H9 (cell line): ENCODE data around the gene KCTD20. TPM values are rescaled to one million over a fixed set of nuclear protein-coding genes. Genes with fewer than 3 reads are reported as not detected.
"Not testable (repeated sequence)": the region's sequence is repeated elsewhere in the genome, so short reads cannot be mapped to it uniquely, and the experiment has no call there.

Experiments used
- DNase-seq: peaks from one replicate; pipeline ENCODE4 v3.0.0-alpha.2; 2017
- H2AFZ ChIP-seq: one replicate; pipeline ENCODE4 v1.6.1; 2013; ENCODE audit warnings: mild to moderate bottlenecking, low read length, control low read depth, moderate library complexity
- H2AK5ac ChIP-seq: 2 replicates; pipeline ENCODE4 v1.6.1; 2013; ENCODE audit warnings: low read length, control low read depth, mixed read lengths; ENCODE audit not compliant: insufficient read length
- H2BK120ac ChIP-seq: one replicate; pipeline ENCODE4 v1.6.1; 2013; ENCODE audit warnings: low read depth, mild to moderate bottlenecking, low read length, control low read depth, inconsistent platforms; ENCODE audit not compliant: poor library complexity, severe bottlenecking
- H2BK12ac ChIP-seq: 2 replicates; pipeline ENCODE4 v1.6.1; 2013; ENCODE audit warnings: low read length, control low read depth, mixed read lengths, low read depth; ENCODE audit not compliant: insufficient read length
- H2BK15ac ChIP-seq: 2 replicates; pipeline ENCODE4 v1.6.1; 2013; ENCODE audit warnings: low read depth, low read length, control low read depth
- H2BK20ac ChIP-seq: one replicate; pipeline ENCODE4 v1.6.1; 2013; ENCODE audit warnings: low read depth, mild to moderate bottlenecking, low read length, control low read depth, inconsistent platforms; ENCODE audit not compliant: poor library complexity, severe bottlenecking
- H2BK5ac ChIP-seq: 2 replicates; pipeline ENCODE4 v1.6.1; 2013; ENCODE audit warnings: low read length, control low read depth, mixed read lengths; ENCODE audit not compliant: insufficient read length
- H3K14ac ChIP-seq: 2 replicates; pipeline ENCODE4 v1.6.1; 2013; ENCODE audit warnings: low read length, control low read depth; ENCODE audit not compliant: insufficient read depth
- H3K18ac ChIP-seq: 2 replicates; pipeline ENCODE4 v1.6.1; 2013; ENCODE audit warnings: low read depth, mild to moderate bottlenecking, mixed read lengths, low read length, control low read depth; ENCODE audit not compliant: insufficient read length
- H3K23ac ChIP-seq: 2 replicates; pipeline ENCODE4 v1.6.1; 2013; ENCODE audit warnings: low read length, control low read depth, mixed read lengths, low read depth; ENCODE audit not compliant: insufficient read length
- H3K23me2 ChIP-seq: 2 replicates; pipeline ENCODE4 v1.6.1; 2013; ENCODE audit warnings: low read depth, mild to moderate bottlenecking, mixed read lengths, low read length, control low read depth; ENCODE audit not compliant: insufficient read length, poor library complexity, severe bottlenecking
- H3K27ac ChIP-seq: 2 replicates; pipeline ENCODE4 v1.5.1; 2013; ENCODE audit warnings: low read length, control low read depth, mixed read lengths, low read depth; ENCODE audit not compliant: insufficient read length
- H3K27me3 ChIP-seq: 2 replicates; pipeline ENCODE4 v1.6.1; 2013; ENCODE audit warnings: low read length, control low read depth, inconsistent platforms; ENCODE audit not compliant: insufficient read depth
- H3K4ac ChIP-seq: 2 replicates; pipeline ENCODE4 v1.6.1; 2013; ENCODE audit warnings: low read depth, mild to moderate bottlenecking, control low read depth, inconsistent platforms, low read length, moderate library complexity
- H3K4me1 ChIP-seq: 2 replicates; pipeline ENCODE4 v1.6.1; 2013; ENCODE audit warnings: low read length, control low read depth, inconsistent platforms; ENCODE audit not compliant: insufficient read depth
- H3K4me2 ChIP-seq: 2 replicates; pipeline ENCODE4 v1.6.1; 2013; ENCODE audit warnings: low read length, control low read depth, mixed read lengths; ENCODE audit not compliant: insufficient read length, insufficient read depth
- H3K56ac ChIP-seq: 2 replicates; pipeline ENCODE4 v1.6.1; 2013; ENCODE audit warnings: low read depth, mild to moderate bottlenecking, mixed read lengths, low read length, control low read depth; ENCODE audit not compliant: insufficient read length
- H3K79me1 ChIP-seq: 2 replicates; pipeline ENCODE4 v1.6.1; 2013; ENCODE audit warnings: low read depth, mild to moderate bottlenecking, moderate library complexity, low read length, control low read depth, inconsistent platforms; ENCODE audit not compliant: insufficient read depth, poor library complexity, severe bottlenecking
- H3K79me2 ChIP-seq: 2 replicates; pipeline ENCODE4 v1.6.1; 2013; ENCODE audit warnings: low read length, control low read depth, inconsistent platforms; ENCODE audit not compliant: insufficient read depth
- H3K9ac ChIP-seq: 2 replicates; pipeline ENCODE4 v1.6.1; 2013; ENCODE audit warnings: low read length, control low read depth, mixed read lengths; ENCODE audit not compliant: insufficient read length; ENCODE audit errors: extremely low read depth
- H3K9me3 ChIP-seq: one replicate; pipeline ENCODE4 v1.6.1; 2013; ENCODE audit warnings: low read depth, low read length, inconsistent platforms; ENCODE audit not compliant: control insufficient read depth
- H3T11ph ChIP-seq: one replicate; pipeline ENCODE4 v1.6.1; 2013; ENCODE audit warnings: mild to moderate bottlenecking, low read length, control low read depth, inconsistent platforms
- H4K20me1 ChIP-seq: one replicate; pipeline ENCODE4 v1.6.1; 2013; ENCODE audit not compliant: control insufficient read depth, insufficient read length, insufficient read depth
- H4K5ac ChIP-seq: 2 replicates; pipeline ENCODE4 v1.6.1; 2013; ENCODE audit warnings: low read depth, mild to moderate bottlenecking, mixed read lengths, low read length, control low read depth; ENCODE audit not compliant: insufficient read length
- H4K8ac ChIP-seq: replicated peaks from 2 replicates; pipeline ENCODE4 v1.6.1; 2013; ENCODE audit warnings: low read length, control low read depth, mixed read lengths, low read depth; ENCODE audit not compliant: insufficient read length
- H4K91ac ChIP-seq: 2 replicates; pipeline ENCODE4 v1.6.1; 2013; ENCODE audit warnings: low read depth, mild to moderate bottlenecking, moderate library complexity, mixed read lengths, low read length, control low read depth; ENCODE audit not compliant: insufficient read length
- H3K27ac Mint-ChIP-seq, 3 experiments: 2 replicates in 2 of 3; 3 replicates in 1 of 3; pipeline ENCODE4 v1.8.0; 2020 to 2021; ENCODE audit warnings: mixed read lengths in 3 of 3, mild to moderate bottlenecking in 1 of 3, moderate library complexity in 1 of 3
- H3K27me3 Mint-ChIP-seq: 2 replicates; pipeline ENCODE4 v1.8.0; 2021; ENCODE audit warnings: low read depth, mild to moderate bottlenecking, moderate library complexity, mixed read lengths
- H3K36me3 Mint-ChIP-seq, 3 experiments: 2 replicates in 2 of 3; 3 replicates in 1 of 3; pipeline ENCODE4 v1.8.0; 2020 to 2021; ENCODE audit warnings: low read depth in 3 of 3, mixed read lengths in 3 of 3; ENCODE audit not compliant: insufficient read depth in 1 of 3
- H3K4me1 Mint-ChIP-seq, 2 experiments: 2 replicates each; pipeline ENCODE4 v1.8.0; 2020; ENCODE audit warnings: mixed read lengths in 2 of 2
- H3K4me3 Mint-ChIP-seq, 2 experiments: 2 replicates in 1 of 2; 3 replicates in 1 of 2; pipeline ENCODE4 v1.8.0; 2020 to 2021; ENCODE audit warnings: mild to moderate bottlenecking in 2 of 2, mixed read lengths in 2 of 2, moderate library complexity in 1 of 2
- H3K9me3 Mint-ChIP-seq, 2 experiments: 2 replicates in 1 of 2; 3 replicates in 1 of 2; pipeline ENCODE4 v1.8.0; 2020; ENCODE audit warnings: mild to moderate bottlenecking in 2 of 2, mixed read lengths in 2 of 2, moderate library complexity in 1 of 2
- CTCF ChIP-seq: fragments of 200-600 bp; sonication (generic); conservative IDR thresholded peaks from 3 replicates; pipeline ENCODE4 v1.8.0; 2021; ENCODE audit warnings: antibody characterized with exemption, mild to moderate bottlenecking
- WGBS: extraction: QIAGEN DNeasy Blood & Tissue Kit; methylation state at CpG from one replicate; pipeline ENCODE4 v1.1.7; 2013; ENCODE audit warnings: missing lambda C conversion rate, low lambda C conversion rate, mixed read lengths; ENCODE audit not compliant: insufficient read length; ENCODE audit errors: extremely low coverage; 5-methylcytosine and 5-hydroxymethylcytosine counted together
- total RNA-seq: library from RNA; stranded (reverse); gene quantifications from 2 replicates; pipeline ENCODE4 v1.2.1, GENCODE V29; 2021

Gene KCTD20
- total RNA-seq, 1 experiment from 2014 or later, result 22.6 TPM

- Histone ChIP-seq H3K79me2 (no peaks in the 10 kb centered on the region), H3K9me3 (no peaks in the 10 kb centered on the region), H3K23ac (no peak overlapping the region), H2BK12ac (no peak overlapping the region), H3K18ac (no peak overlapping the region), H4K8ac (no peak overlapping the region), H3K27me3 (no peaks in the 10 kb centered on the region), H2BK120ac (no peak overlapping the region), H4K5ac (no peak overlapping the region), H3K23me2 (no peaks in the 10 kb centered on the region), H4K91ac (no peak overlapping the region), H3K9ac (no peak overlapping the region), H3K4me1 (no peaks in the 10 kb centered on the region), H3T11ph (no peak overlapping the region), H2AFZ (no peak overlapping the region), H3K56ac (no peak overlapping the region), H3K79me1 (no peaks in the 10 kb centered on the region), H3K27ac (no peak overlapping the region), H2BK20ac (no peak overlapping the region), H3K4me2 (no peak overlapping the region), H3K14ac (no peak overlapping the region), H4K20me1 (no peaks in the 10 kb centered on the region), H2AK5ac (no peak overlapping the region), H3K4ac (no peak overlapping the region), H2BK15ac (no peak overlapping the region), H2BK5ac (no peak overlapping the region)
- Mint-ChIP-seq H3K4me3 (no peak overlapping the region), H3K27ac (no peak overlapping the region), H3K27me3 (peaks cover 2% of the 10 kb centered on the region; the same call in 1 of the 2 replicates), H3K4me1 (no peaks in the 10 kb centered on the region), H3K9me3 (no peaks in the 10 kb centered on the region), H3K36me3 (no peaks in the 10 kb centered on the region)
- DNase-seq, result no peak
- no CpG with 5 or more reads among the region's 4 CpGs for WGBS
- TF ChIP-seq CTCF, result no peak
Observed at GRCh38 chr6:36404164-36404563, 38.6 kb upstream of the KCTD20 start.

- not testable (repeated sequence) for H4K8ac ChIP-seq, H3K23me2 ChIP-seq, H3K4me1 Mint-ChIP-seq, H4K20me1 ChIP-seq, H3K27ac Mint-ChIP-seq, H3K4ac ChIP-seq, H3K36me3 Mint-ChIP-seq, H3K9me3 ChIP-seq, H3K27me3 ChIP-seq, H3K27ac ChIP-seq, H3K9ac ChIP-seq, H3K27me3 Mint-ChIP-seq, H4K91ac ChIP-seq, H3K14ac ChIP-seq, H3K4me1 ChIP-seq, H2BK12ac ChIP-seq, H2AK5ac ChIP-seq, H4K5ac ChIP-seq, H3K9me3 Mint-ChIP-seq, H3K23ac ChIP-seq, H3T11ph ChIP-seq, H3K56ac ChIP-seq, H3K79me1 ChIP-seq, H2BK120ac ChIP-seq, H3K79me2 ChIP-seq, H3K4me2 ChIP-seq, H2BK15ac ChIP-seq, H2BK20ac ChIP-seq, H2AFZ ChIP-seq, DNase-seq, H3K4me3 Mint-ChIP-seq, H2BK5ac ChIP-seq, H3K18ac ChIP-seq
- no CpG with 5 or more reads among the region's 5 CpGs for WGBS
Observed at GRCh38 chr6:36409718-36410117, 33.1 kb upstream of the KCTD20 start.
